Neural cell (in vitro differentiated cells): ENCODE measurements around the gene F3.

Experiments used
- CTCF ChIP-seq: fragments of 450-650 bp; IDR thresholded peaks from 2 replicates; pipeline ENCODE4 v1.5.1; 2014; ENCODE audit warnings: antibody characterized with exemption, mild to moderate bottlenecking, moderate library complexity; ENCODE audit not compliant: poor library complexity, severe bottlenecking
- POLR2AphosphoS5 ChIP-seq: IDR thresholded peaks from 2 replicates; pipeline ENCODE4 v1.6.1; 2012
- RAD21 ChIP-seq: fragments of 450-650 bp; conservative IDR thresholded peaks from 2 replicates; pipeline ENCODE4 v1.6.1; 2014; ENCODE audit warnings: antibody characterized with exemption, mild to moderate bottlenecking, moderate library complexity
- REST ChIP-seq: IDR thresholded peaks from 2 replicates; pipeline ENCODE4 v1.6.1; 2012; ENCODE audit warnings: borderline replicate concordance

- TF ChIP-seq CTCF (no peak), REST (no peak), POLR2AphosphoS5 (no peak), RAD21 (no peak)
These were observed 9.9 kb upstream of the F3 start for GRCh38 chr1:94551449-94551848.
